HUES48 (cell line): ENCODE measurements around the gene MS4A15.
"Not testable (repeated sequence)": the region's sequence is repeated elsewhere in the genome, so short reads cannot be mapped to it uniquely, and the experiment has no call there.

ENCODE experiments used
- H3K27ac ChIP-seq: one replicate; pipeline ENCODE4 v1.7.0; 2013; ENCODE audit warnings: low read depth, low read length, inconsistent platforms
- H3K27me3 ChIP-seq: 2 replicates; pipeline ENCODE4 v1.6.1; 2013; ENCODE audit warnings: mild to moderate bottlenecking, low read length; ENCODE audit not compliant: control insufficient read depth, insufficient read depth
- H3K36me3 ChIP-seq: 2 replicates; pipeline ENCODE4 v1.6.1; 2013; ENCODE audit warnings: low read length; ENCODE audit not compliant: control insufficient read depth, insufficient read depth
- H3K4me1 ChIP-seq: 2 replicates; pipeline ENCODE4 v1.6.1; 2013; ENCODE audit warnings: mild to moderate bottlenecking, low read length; ENCODE audit not compliant: control insufficient read depth, insufficient read depth
- H3K4me3 ChIP-seq: 2 replicates; pipeline ENCODE4 v1.5.1; 2013; ENCODE audit warnings: mild to moderate bottlenecking, low read depth, low read length
- H3K9ac ChIP-seq: 2 replicates; pipeline ENCODE4 v1.6.1; 2013; ENCODE audit warnings: mild to moderate bottlenecking, low read depth, low read length, moderate library complexity
- H3K9me3 ChIP-seq: 2 replicates; pipeline ENCODE4 v1.6.1; 2013; ENCODE audit warnings: low read length; ENCODE audit not compliant: control insufficient read depth, insufficient read depth

MS4A15 gene

GRCh38 chr11:60756307-60757032 lies at the start of gene MS4A15:
MS4A15 (plus strand) TSS chr11:60756867; CDS start chr11:60763734, 6,867 bp downstream.
- Histone ChIP-seq H3K27me3 (no peaks in the 10 kb centered on the region), H3K9me3 (no peaks in the 10 kb centered on the region), H3K27ac (no peak within 1 kb of the TSS), H3K9ac (no peak within 1 kb of the TSS), H3K4me3 (no peak within 1 kb of the TSS), H3K36me3 (no peaks in the 10 kb centered on the region), H3K4me1 (no peaks in the 10 kb centered on the region)

GRCh38 chr11:60706931-60707330 lies 49.7 kb upstream of the MS4A15 start:
- no peak overlapping the region for H3K4me3 ChIP-seq
- H3K9ac ChIP-seq = no peak overlapping the region
- H3K4me1 ChIP-seq = no peaks in the 10 kb centered on the region
- H3K27me3 ChIP-seq = no peaks in the 10 kb centered on the region
- H3K36me3 ChIP-seq = no peaks in the 10 kb centered on the region
- H3K9me3 ChIP-seq = no peaks in the 10 kb centered on the region
- H3K27ac ChIP-seq = no peak overlapping the region

GRCh38 chr11:60710482-60710881 lies 46.2 kb upstream of the MS4A15 start:
- no peaks in the 10 kb centered on the region for H3K9me3 ChIP-seq
- no peaks in the 10 kb centered on the region for H3K4me1 ChIP-seq
- no peaks in the 10 kb centered on the region for H3K27me3 ChIP-seq
- H3K27ac ChIP-seq = no peak overlapping the region
- no peak overlapping the region for H3K4me3 ChIP-seq
- H3K9ac ChIP-seq = no peak overlapping the region
- H3K36me3 ChIP-seq = no peaks in the 10 kb centered on the region

- no peak overlapping the region for H3K27ac ChIP-seq
- no peak overlapping the region for H3K9ac ChIP-seq
- no peaks in the 10 kb centered on the region for H3K9me3 ChIP-seq
- no peak overlapping the region for H3K4me3 ChIP-seq
- no peaks in the 10 kb centered on the region for H3K36me3 ChIP-seq
- no peaks in the 10 kb centered on the region for H3K4me1 ChIP-seq
- H3K27me3 ChIP-seq = no peaks in the 10 kb centered on the region
Measured at GRCh38 chr11:60711276-60711675, 45.4 kb upstream of the MS4A15 start.

- not testable (repeated sequence) for H3K27ac ChIP-seq, H3K9me3 ChIP-seq, H3K36me3 ChIP-seq, H3K9ac ChIP-seq, H3K4me3 ChIP-seq, H3K4me1 ChIP-seq, H3K27me3 ChIP-seq
Measured at GRCh38 chr11:60713423-60713822, 43.2 kb upstream of the MS4A15 start.

- no peaks in the 10 kb centered on the region for H3K4me1 ChIP-seq
- H3K9ac ChIP-seq = no peak overlapping the region
- no peak overlapping the region for H3K27ac ChIP-seq
- no peaks in the 10 kb centered on the region for H3K36me3 ChIP-seq
- H3K4me3 ChIP-seq = no peak overlapping the region
- H3K9me3 ChIP-seq = peaks cover 26% of the 10 kb centered on the region
- no peaks in the 10 kb centered on the region for H3K27me3 ChIP-seq
Measured at GRCh38 chr11:60717956-60718355, 38.7 kb upstream of the MS4A15 start.

- H3K9ac ChIP-seq = no peak overlapping the region
- H3K36me3 ChIP-seq = no peaks in the 10 kb centered on the region
- no peaks in the 10 kb centered on the region for H3K27me3 ChIP-seq
- H3K4me3 ChIP-seq = no peak overlapping the region
- H3K27ac ChIP-seq = no peak overlapping the region
- H3K9me3 ChIP-seq = peaks cover 26% of the 10 kb centered on the region
- H3K4me1 ChIP-seq = no peaks in the 10 kb centered on the region
Measured at GRCh38 chr11:60718524-60719316, 37.9 kb upstream of the MS4A15 start.

GRCh38 chr11:60719391-60719790 lies 37.3 kb upstream of the MS4A15 start:
- Histone ChIP-seq H3K36me3 (no peaks in the 10 kb centered on the region), H3K9me3 (peaks cover 26% of the 10 kb centered on the region), H3K4me1 (no peaks in the 10 kb centered on the region), H3K9ac (no peak overlapping the region), H3K27me3 (no peaks in the 10 kb centered on the region), H3K27ac (no peak overlapping the region), H3K4me3 (no peak overlapping the region)

- no peak overlapping the region for H3K9ac ChIP-seq
- no peaks in the 10 kb centered on the region for H3K27me3 ChIP-seq
Measured at GRCh38 chr11:60720460-60720859, 36.2 kb upstream of the MS4A15 start.

GRCh38 chr11:60724420-60724819 lies 32.2 kb upstream of the MS4A15 start, which contains the start of gene MS4A18:
MS4A18 (plus strand) TSS chr11:60724720.
- no peak within 1 kb of the TSS for H3K27ac ChIP-seq
- H3K36me3 ChIP-seq = no peaks in the 10 kb centered on the region
- H3K4me1 ChIP-seq = no peaks in the 10 kb centered on the region
- H3K4me3 ChIP-seq = no peak within 1 kb of the TSS
- H3K27me3 ChIP-seq = no peaks in the 10 kb centered on the region
- H3K9ac ChIP-seq = no peak within 1 kb of the TSS
- peaks cover 10% of the 10 kb centered on the region for H3K9me3 ChIP-seq

More at GRCh38 chr11:60720460-60720859, 36.2 kb upstream of the MS4A15 start:
- Histone ChIP-seq H3K27ac (no peak overlapping the region), H3K4me1 (no peaks in the 10 kb centered on the region), H3K36me3 (no peaks in the 10 kb centered on the region), H3K4me3 (no peak overlapping the region), H3K9me3 (peaks cover 28% of the 10 kb centered on the region)

- peaks cover 7% of the 10 kb centered on the region for H3K9me3 ChIP-seq
- no peaks in the 10 kb centered on the region for H3K36me3 ChIP-seq
- no peaks in the 10 kb centered on the region for H3K4me1 ChIP-seq
- H3K27me3 ChIP-seq = no peaks in the 10 kb centered on the region
- H3K4me3 ChIP-seq = no peak overlapping the region
- H3K27ac ChIP-seq = no peak overlapping the region
- no peak overlapping the region for H3K9ac ChIP-seq
Measured at GRCh38 chr11:60725592-60725991, 31.1 kb upstream of the MS4A15 start.
